Heart right ventricle (tissue), 16 donors: Measurements from ENCODE around the gene PAX3. TPM values are rescaled to one million over a fixed set of nuclear protein-coding genes. Genes with fewer than 3 reads are reported as not detected.
A peak's percentile ranks its signal among the peaks of the same experiment; 100 is the strongest.

Source experiments
- ATAC-seq, 8 donors: fragments of 200-7000 bp; cut with Tn5 transposase; one replicate each; pipeline ENCODE4 v1.9.1; 2020; ENCODE audit warnings: mild to moderate bottlenecking in 8 of 8, moderate library complexity in 8 of 8, moderate number of reproducible peaks in 1 of 8
- DNase-seq, 2 donors: peaks; one replicate each; pipeline ENCODE4 v3.0.0-alpha.2; 2020
- H3K27ac ChIP-seq, 10 donors: fragments of 200-600 bp; sonication (generic) in 2 of 10; one replicate each; pipeline versions ENCODE4 v1.5.0 to v1.8.0; 2020 to 2022; ENCODE audit warnings: mild to moderate bottlenecking in 3 of 10
- H3K27me3 ChIP-seq, 7 donors: fragments of 200-600 bp; one replicate each; pipeline ENCODE4 v1.8.0; 2021 to 2022; ENCODE audit warnings: mild to moderate bottlenecking in 2 of 7
- H3K36me3 ChIP-seq, 9 donors: fragments of 200-600 bp; sonication (generic) in 1 of 9; one replicate each; pipeline versions ENCODE4 v1.5.0 to v1.8.0; 2020 to 2022; ENCODE audit warnings: mild to moderate bottlenecking in 2 of 9
- H3K4me1 ChIP-seq, 9 donors: fragments of 200-600 bp; sonication (generic) in 1 of 9; one replicate each; pipeline versions ENCODE4 v1.5.0 to v1.8.0; 2020 to 2022; ENCODE audit warnings: mild to moderate bottlenecking in 4 of 9
- H3K4me3 ChIP-seq, 10 donors: fragments of 200-600 bp; sonication (generic) in 2 of 10; one replicate each; pipeline versions ENCODE4 v1.5.0 to v1.8.0; 2020 to 2022; ENCODE audit warnings: mild to moderate bottlenecking in 7 of 10, moderate library complexity in 2 of 10
- H3K9me3 ChIP-seq, 11 donors: fragments of 200-600 bp in 10 of 11; sonication (generic) in 2 of 11; one replicate each; pipeline versions ENCODE4 v1.5.0 to v1.8.0; 2013 to 2022; ENCODE audit warnings: mild to moderate bottlenecking in 2 of 11, control low read depth in 1 of 11, moderate library complexity in 1 of 11
- CTCF ChIP-seq, 9 donors: fragments of 200-600 bp; sonication (generic) in 2 of 9; IDR thresholded peaks; one replicate each; pipeline versions ENCODE4 v1.5.0 to v1.8.0; 2021 to 2022; ENCODE audit warnings: antibody characterized with exemption in 9 of 9, mild to moderate bottlenecking in 5 of 9, moderate library complexity in 1 of 9
- WGBS, 2 donors: extraction: QIAGEN DNeasy Blood & Tissue Kit; methylation state at CpG; one replicate each; pipeline ENCODE4 v1.1.7; 2013; ENCODE audit warnings: inconsistent platforms in 1 of 2; 5-methylcytosine and 5-hydroxymethylcytosine counted together
- intact Hi-C, 10 donors: fragments of 100-400 bp; cut with DNase I; formaldehyde crosslinking; loops; one replicate each; pipeline versions ENCODE4 v1.11.1 to v1.14.2; 2022
- polyA plus RNA-seq, 2 donors: library from polyadenylated mRNA; stranded (reverse); fragments of 200-250 nt; gene quantifications; one replicate each; pipeline ENCODE4 v1.2.3, GENCODE V29; 2013
- total RNA-seq, 10 donors: library from RNA; stranded (reverse); fragmentation: NEBNext Ultra II Directional in 3 of 10; extraction: Animal tissue kit (Norgen Biotek cat#: 25700) in 3 of 10; gene quantifications; one replicate each; pipeline versions ENCODE4 v1.2.1 to v1.2.4, GENCODE V29; 2021 to 2023
- donor health status: Arrhythmogenic right ventricular cardiomyopathy.
- donor health status: ischemic (EF 13 %, LVEDD 7.1; RV severe dilation, severe dysfunction).
- donor health status: healthy with polysubstance abuse.
- donor health status: DM: no; HTN: yes; CAD: no.
- donor health status: DM: no; HTN: no; CAD: no.
- donor health status: ischemic (EF 25% LVEDD 6.9; RV normal size, moderate dysfunction).
- donor health status: ischemic (EF 25% LVEDD 5.7; RV mildly dilated, moderate dysfunction).
- donor health status: healthy.
- donor health status: DM: yes; HTN: yes; CAD: no.
- donor health status: Ischemic cardiomyopathy.
- donor health status: ischemic (EF 35%, LVEDD 5.7; RV mildly dilated, moderate dysfunction).
- donor health status: nonischemic (EF 11% LVEDD 7.7; RV severe dilation, severe dysfunction).
- donor health status: DM: yes; HTN: yes; CAD: no.
- donor health status: PGD.
- donor health status: ischemic (EF 29% LVEDD 5.4; RV normal size, mild dysfunction).
- donor health status: nonischemic (EF 23%, LVEDD 6.1; RV moderate dilation, normal function).

PAX3 gene
- total and polyA plus RNA-seq, 12 donors = 0.01 TPM; not detected in 11

DNA sequence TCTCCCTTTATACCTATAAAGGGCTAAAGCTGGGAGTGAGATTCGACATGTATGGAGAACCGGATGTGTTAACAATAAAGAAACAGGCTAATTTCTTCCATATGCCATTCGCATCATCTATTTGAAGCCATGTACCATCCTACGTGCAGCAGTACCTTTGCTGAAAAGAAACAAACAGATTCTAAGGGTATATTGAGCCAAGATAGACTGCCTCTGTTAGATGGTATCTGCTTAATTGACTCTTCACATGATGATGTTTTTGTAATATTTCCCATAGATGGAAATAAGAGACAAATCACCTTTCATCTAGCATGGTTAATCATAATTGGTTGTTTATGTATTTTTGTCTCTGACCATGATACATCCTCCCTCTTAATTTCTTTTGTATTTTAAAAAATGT is 32.1 kb upstream of the PAX3 start:
- Histone ChIP-seq H3K36me3 (no peaks in the 10 kb centered on the region), H3K4me3 (no peak overlapping the region), H3K4me1 (no peaks in the 10 kb centered on the region), H3K27me3 (peaks cover 0 to 9% (median 0%) of the 10 kb centered on the region in 7 donors), H3K27ac (no peak overlapping the region), H3K9me3 (peaks cover 0 to 36% (median 10%) of the 10 kb centered on the region in 11 donors)
- ATAC-seq (no peak), DNase-seq (no peak)
- no peak for TF ChIP-seq CTCF (IDR thresholded peaks at IDR 0.05)
- intact Hi-C loops = no loop called here
- 91 to 94% methylated on average over 4 of the region's 4 CpGs for WGBS, 2 donors

- no peaks in the 10 kb centered on the region for H3K9me3 ChIP-seq
- no peak for TF ChIP-seq CTCF (IDR thresholded peaks at IDR 0.05)
- H3K4me1 ChIP-seq = peaks cover 0 to 26% (median 16%) of the 10 kb centered on the region in 9 donors
- no peak overlapping the region for H3K27ac ChIP-seq
- ATAC-seq (no peak), DNase-seq (no peak)
- intact Hi-C loops = loop anchor here in 2 of 10 donors (10.0 kb wide), 2 partner anchors 103 to 133 kb away; partner anchors contain the start of gene SGPP2 (in 1 of the 2)
- H3K4me3 ChIP-seq = no peak overlapping the region
- H3K27me3 ChIP-seq = peaks cover 0 to 63% (median 35%) of the 10 kb centered on the region in 7 donors
- no peaks in the 10 kb centered on the region for H3K36me3 ChIP-seq
Observed at GRCh38 chr2:222322236-222322635, 23.4 kb upstream of the PAX3 start.

GRCh38 chr2:222320436-222321395 is 21.9 kb upstream of the PAX3 start:
- intact Hi-C loops = loop anchor here in 2 of 10 donors (10.0 kb wide), 2 partner anchors 104 to 134 kb away; partner anchors contain the start of gene SGPP2 (in 1 of the 2)
- Histone ChIP-seq H3K4me1 (peaks cover 0 to 26% (median 16%) of the 10 kb centered on the region in 9 donors), H3K36me3 (no peaks in the 10 kb centered on the region), H3K4me3 (peak overlapping the region; percentile 41 to 63 (median 57)), H3K9me3 (no peaks in the 10 kb centered on the region), H3K27me3 (peaks cover 0 to 78% (median 48%) of the 10 kb centered on the region in 7 donors), H3K27ac (peak overlapping the region in 9 of 10 donors; percentile 16 to 70 (median 43))
- DNase-seq (peak in 1 of 2 donors; percentile 37), ATAC-seq (peak; percentile 6 to 45 (median 26))
- WGBS, 2 donors = 11 to 13% methylated on average over 38 of the region's 38 CpGs
- no peak for TF ChIP-seq CTCF (IDR thresholded peaks at IDR 0.05)

DNA sequence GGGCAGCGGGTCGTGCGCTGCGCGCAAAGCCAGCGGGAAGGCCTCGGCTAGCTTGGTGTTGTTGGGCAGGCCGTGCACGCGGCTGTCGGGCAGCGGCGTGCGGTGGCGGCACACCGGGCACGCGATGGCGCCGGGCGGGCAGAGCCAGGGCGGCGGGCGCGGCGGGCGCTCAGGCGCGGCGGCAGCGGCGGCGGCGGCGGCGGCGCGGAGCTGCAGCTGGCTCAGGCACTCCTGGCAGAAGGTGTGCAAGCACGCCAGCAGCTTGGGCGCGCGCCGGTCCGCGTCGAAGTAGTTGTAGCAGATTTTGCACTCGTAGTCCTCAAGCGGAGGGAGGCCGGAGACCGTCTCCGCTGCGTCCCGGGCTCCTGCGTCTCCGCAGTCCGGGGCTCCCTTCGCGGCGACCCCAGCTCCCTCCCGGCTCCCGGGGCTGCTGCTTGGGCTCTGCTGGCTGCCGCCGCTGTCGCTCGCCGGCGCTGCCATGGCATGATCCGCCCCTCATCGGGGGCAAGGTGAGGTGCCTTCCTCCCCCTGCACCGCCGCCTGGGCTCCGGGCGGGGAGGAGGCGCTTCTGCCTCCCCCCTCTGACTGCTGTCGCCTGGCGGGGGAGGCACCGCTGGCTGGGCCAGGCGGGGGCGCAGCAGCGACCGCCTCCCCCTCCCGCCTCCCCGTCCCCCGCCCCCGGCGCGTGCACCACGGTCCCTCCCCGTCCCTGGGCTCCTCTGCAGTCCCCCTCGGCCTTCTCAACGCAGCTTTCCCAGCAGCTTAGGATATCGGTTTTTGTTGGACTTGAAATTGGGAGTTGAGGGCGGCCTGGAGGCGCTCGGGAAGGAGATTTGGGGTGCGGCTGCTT is 21.0 kb upstream of the PAX3 start:
- Histone ChIP-seq H3K4me1 (peaks cover 0 to 26% (median 16%) of the 10 kb centered on the region in 9 donors), H3K4me3 (peak overlapping the region; percentile 41 to 63 (median 57)), H3K9me3 (no peaks in the 10 kb centered on the region), H3K36me3 (no peaks in the 10 kb centered on the region), H3K27ac (peak overlapping the region in 9 of 10 donors; percentile 16 to 70 (median 43)), H3K27me3 (peaks cover 0 to 87% (median 57%) of the 10 kb centered on the region in 7 donors)
- peak in 1 of 2 donors; percentile 35 for DNase-seq
- intact Hi-C loops = loop anchor here (2.0 to 10.0 kb wide), 11 partner anchors 105 to 295 kb away; partner anchors contain the start of gene SGPP2 (in 1 of the 10)
- peak; percentile 12 to 73 (median 53) for ATAC-seq
- peak in 2 of 9 donors; percentile 16 to 22 for TF ChIP-seq CTCF (IDR thresholded peaks at IDR 0.05)
- 1% methylated on average over 62 to 94 of the region's 96 CpGs for WGBS, 2 donors
